GM18499 (cell line): ENCODE results near the gene C16orf90.
"Not testable (repeated sequence)": the region's sequence is repeated elsewhere in the genome, so short reads cannot be mapped to it uniquely, and the experiment has no call there.

Experiments used
- ATAC-seq: cut with Tn5 transposase; IDR thresholded peaks from one replicate; pipeline ENCODE4 v1.9.1; 2021; ENCODE audit warnings: moderate number of reproducible peaks; ENCODE audit not compliant: insufficient read depth, unreplicated experiment

C16orf90 gene

DNA sequence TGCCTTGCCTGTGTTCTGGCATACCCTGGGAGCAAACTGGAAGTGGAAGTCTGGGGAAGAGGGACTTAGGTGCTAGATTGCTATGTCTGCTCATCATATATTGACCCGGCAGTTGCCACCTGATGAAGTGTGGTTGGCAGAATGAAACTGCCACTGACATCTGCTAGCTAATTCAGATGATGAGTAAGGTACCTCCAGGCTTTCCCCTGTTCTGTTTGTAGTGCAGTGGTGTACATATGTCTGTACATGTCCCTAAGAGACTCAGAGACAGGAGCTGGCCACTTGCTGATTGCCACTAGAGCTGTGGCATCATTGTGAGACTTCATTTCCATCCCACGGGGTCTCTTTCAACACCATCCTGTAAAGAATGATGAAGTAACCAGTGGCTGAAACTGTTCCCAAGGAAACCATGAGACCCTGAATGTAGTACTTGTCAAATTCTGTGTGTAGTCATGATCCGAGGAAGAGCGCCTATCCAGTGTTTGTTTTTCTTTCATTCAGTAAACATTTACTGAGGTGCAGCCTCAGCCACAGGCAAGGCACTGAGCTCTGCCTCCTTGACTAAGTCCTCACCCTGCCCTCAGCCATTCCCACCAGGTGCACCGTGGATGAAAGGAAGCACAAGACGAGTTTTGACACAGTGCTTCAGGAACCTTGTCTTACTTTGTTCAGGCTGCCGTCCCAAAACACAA lies 18.7 kb upstream of the C16orf90 start:
- no peak for ATAC-seq

DNA sequence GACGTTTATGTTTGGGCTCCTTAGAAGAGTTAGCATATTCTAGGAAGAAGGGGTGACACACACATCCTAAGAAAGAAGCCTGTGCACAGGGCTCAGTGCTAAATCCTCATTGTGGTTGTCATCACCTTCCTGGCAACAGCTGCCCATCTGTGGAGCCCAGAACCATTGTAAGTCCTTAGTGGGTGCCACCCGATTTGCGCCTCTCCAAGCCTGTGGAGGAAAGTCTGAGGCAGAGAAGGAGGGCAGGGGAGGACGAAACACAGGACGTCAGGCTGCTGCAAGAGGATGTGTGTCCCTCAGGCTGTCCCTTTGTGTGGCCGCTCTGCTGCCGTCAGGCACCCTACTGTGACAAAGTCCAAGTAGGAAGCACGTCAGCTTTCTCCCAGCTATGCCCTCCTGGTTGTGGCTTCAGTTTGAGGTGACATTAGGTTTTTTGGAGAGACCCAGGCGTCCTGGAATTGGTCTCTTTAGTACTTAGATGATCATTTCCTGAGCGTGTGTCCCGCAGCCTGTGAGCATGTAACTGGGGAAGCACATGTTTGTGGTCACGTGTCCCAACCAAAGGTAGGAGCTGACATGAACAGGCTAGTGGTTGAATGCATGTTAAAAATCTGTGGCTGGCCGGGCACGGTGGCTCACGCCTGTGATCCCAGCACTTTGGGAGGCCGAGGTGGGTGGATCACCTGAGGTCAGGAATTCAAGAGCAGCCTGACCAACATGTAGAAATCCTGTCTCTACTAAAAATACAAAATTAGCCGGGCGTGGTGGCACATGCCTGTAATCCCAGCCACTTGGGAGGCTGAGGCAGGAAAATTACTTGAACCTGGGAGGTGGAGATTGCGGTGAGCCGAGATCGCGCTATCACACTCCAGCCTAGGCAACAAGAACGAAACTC lies 16.2 kb upstream of the C16orf90 start:
- ATAC-seq: no peak

- no peak for ATAC-seq
Measured at GRCh38 chr16:3510416-3510815, 15.1 kb upstream of the C16orf90 start.

DNA sequence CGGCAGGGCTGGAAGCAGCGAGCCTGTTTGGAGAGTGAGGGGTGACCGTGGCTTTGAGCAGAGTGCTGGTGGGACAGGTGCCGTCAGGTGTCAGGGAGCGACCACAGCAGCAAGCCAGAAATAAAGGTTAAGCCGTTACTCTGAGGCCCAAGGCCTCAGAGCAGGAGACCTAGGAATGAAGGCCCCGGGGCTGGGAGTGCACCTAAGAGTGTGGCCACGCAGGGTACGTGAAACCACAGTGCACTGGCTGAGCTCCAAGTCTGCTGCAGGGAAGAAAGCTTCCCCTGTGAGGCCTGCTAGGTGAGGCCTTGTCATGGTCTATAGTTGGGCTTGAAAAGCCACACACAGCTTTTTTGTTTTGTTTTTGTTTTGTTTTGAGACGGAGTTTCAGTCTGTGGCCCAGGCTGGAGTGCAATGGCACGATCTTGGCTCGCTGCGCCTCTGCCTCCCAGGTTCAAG lies 14.2 kb upstream of the C16orf90 start:
- no peak for ATAC-seq

DNA sequence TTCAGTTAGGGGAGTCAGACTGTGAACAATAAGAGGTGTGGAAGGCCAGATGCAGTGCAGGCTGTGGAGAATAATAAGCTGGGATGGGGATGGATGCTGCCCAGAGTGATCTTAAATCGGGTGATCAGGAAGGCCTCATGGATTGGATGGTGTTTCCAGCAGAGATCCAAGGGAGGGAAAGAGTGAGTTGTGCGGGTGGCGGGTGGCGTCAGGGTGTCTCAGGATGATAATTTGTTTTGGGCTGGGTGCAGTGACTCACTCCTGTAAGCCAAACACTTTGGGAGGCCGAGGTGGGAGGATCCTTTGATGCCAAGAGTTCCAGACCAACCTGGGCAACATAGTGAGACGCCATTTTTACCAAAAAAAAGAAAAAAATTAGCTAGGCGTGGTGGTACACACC lies 13.4 kb upstream of the C16orf90 start:
- no peak for ATAC-seq

- ATAC-seq: no peak
Measured at GRCh38 chr16:3503523-3503922, 8.2 kb upstream of the C16orf90 start.

DNA sequence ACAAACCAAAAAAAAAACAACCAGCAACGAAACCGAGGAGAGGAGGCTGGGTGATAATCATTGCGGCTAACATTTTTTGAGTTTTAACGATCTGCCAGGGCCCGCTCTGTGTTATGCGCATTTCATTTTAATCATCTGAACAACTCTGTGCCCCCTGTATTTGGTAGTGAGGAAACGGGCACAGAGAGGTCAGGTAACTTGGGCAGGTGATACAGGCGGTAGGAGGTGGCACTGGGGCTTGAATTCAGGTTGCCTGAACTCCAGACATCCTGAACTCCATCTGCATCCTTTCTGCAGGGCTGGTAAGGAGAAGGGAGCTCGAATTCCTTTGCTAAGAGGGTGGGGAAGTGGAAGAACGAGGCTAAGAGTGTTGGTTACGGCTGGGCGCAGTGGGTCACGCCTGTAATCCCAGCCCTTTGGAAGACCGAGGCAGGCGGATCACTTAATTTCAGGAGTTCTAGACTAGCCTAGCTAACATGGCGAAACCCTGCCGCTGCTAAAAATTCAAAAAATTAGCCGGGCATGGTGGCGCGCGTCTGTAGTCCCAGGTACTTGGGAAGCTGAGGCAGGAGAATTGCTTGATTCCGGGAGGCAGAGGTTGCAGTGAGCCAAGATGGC lies 6.6 kb upstream of the C16orf90 start:
- ATAC-seq: no peak

- not testable (repeated sequence) for ATAC-seq
Measured at GRCh38 chr16:3501412-3501761, 6.1 kb upstream of the C16orf90 start.

DNA sequence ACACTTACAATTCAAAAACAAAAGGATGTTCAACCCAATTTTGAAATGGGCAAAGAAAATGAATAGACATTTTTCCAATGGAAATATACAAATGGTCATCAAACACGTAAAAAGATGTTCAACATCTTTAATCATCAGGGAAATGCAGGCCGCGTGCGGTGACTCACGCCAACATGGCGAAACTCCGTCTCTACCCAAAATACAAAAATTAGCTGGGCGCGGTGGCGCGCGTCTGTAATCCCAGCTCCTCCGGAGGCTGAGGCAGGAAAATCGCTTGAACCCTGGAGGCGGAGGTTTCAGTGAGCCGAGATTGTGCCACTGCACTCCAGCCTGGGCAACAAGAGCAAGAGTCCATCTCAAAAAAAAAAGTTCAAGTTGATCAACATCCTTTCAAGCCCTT lies 3.7 kb upstream of the C16orf90 start:
- no peak for ATAC-seq

GRCh38 chr16:3497771-3498170 lies 2.5 kb upstream of the C16orf90 start:
- no peak for ATAC-seq

DNA sequence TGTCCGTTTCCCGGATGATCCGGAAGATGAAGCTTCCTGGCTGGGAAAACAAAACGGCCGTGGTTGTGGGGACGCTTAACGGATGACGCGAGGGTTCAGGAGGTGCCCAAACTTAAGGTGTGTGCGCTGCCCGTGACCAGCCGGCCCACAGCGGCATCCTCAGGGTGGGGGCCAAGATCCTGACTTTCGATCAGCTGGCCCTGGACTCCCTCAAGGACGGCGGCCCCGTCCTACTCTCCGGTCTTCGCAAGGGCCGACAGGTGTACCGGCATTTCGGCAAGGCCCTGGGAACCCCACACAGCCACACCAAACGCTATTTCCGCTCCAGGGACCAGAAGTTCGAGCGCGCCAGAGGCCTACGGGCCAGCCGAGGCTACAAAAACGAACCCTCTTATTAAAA lies 1.1 kb upstream of the C16orf90 start:
- ATAC-seq: no peak

DNA sequence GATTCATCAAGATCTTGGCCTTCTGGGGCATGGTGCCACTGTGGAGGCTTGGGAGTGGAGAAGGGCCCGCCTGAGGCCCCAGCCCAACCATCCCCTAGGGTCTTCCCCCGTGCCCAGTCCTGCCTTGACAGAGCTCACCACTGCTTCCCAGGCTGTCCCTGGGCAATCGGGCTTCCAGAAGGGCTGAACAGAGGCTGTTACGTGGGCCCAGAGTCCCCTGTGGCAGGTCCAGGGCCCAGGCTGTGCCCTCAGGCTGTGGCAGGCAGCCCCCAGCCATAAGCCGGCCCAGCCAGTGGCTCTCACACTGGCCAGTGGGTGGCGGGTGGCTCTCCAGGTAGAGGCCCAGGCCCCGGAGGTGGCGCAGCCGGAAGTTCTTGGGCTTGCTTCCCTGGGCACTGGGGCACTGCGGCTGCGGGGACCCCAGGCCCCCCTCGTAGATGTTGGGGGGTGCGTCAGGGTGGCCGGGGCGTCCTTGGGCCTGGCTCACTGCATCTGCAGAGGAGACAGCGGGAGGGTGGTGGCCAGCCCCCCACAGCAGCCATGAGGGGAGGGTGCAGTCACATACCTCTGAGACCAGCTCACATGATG lies 809 bp downstream of the C16orf90 start:
- ATAC-seq: no peak

DNA sequence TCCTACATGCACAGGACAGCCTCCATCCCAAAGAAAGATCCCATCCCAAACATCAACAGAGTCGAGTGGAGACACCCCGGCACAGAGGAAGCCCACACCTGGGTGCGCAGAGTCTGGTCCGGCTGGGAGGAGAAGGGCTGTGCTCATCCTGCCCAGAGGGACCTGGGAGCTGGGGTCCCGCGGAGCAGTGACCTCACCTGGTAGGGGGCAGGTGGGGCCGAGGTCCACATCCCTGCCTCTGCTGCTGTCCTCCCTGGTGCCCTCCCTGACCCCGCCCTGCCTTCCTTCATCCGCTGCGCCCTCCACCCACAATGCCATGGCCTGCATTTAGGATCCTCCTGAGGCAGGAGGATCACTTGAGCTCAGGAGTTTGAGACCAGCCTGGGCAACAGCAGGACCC lies 2.9 kb downstream of the C16orf90 start:
- no peak for ATAC-seq

DNA sequence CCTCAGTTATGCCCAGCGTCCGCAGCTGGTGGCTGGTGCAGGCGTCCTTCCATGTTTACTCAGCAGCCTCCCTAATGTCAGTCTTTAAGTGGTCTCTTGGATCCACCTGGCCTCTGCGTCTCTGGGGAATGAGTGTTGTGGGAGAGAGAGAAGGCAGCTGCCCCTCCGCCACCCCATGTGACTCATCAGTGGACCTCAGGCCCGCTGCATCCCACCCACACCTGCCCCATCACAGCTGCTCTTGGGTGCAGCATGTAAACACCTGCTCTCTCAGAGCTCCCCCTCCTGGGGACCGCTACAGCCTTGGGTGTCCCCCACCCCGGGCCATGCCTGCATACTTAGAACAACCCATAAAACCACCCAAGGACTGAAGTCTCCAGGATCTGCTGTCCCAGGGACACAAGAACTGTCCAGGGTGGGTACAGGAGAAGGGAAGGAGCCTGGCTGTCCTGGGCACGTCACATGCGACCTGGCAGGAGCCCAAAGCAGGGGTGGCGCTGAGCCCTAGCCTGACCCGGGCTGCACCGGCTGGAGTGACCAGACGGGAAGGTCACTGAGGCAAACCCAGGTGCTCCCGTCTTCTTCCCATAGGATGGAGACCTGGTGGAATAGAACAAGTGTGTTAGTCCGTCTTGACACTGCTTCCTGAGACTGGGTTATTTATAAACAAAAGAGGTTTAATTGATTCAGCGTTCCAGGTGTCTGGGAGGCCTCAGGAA lies 4.2 kb downstream of the C16orf90 start:
- no peak for ATAC-seq

- no peak for ATAC-seq
Measured at GRCh38 chr16:3488801-3489200, 6.5 kb downstream of the C16orf90 start.

- no peak for ATAC-seq
Measured at GRCh38 chr16:3487521-3488410, 7.5 kb downstream of the C16orf90 start.

GRCh38 chr16:3486506-3487215 lies 8.6 kb downstream of the C16orf90 start:
- ATAC-seq: no peak

- ATAC-seq: no peak
Measured at GRCh38 chr16:3485821-3486505, 9.3 kb downstream of the C16orf90 start.
